Skeletal muscle tissue (tissue), 4 donors: ENCODE results near the gene GRAMD1C. TPM values are rescaled to one million over a fixed set of nuclear protein-coding genes. Genes with fewer than 3 reads are reported as not detected.

Experiments
- H3K27ac ChIP-seq: one replicate; pipeline ENCODE4 v1.7.0; 2013; ENCODE audit warnings: mild to moderate bottlenecking, low read depth, low read length, inconsistent platforms
- H3K27me3 ChIP-seq, 3 donors: one replicate each; pipeline ENCODE4 v1.7.0; 2013; ENCODE audit warnings: low read length in 3 of 3; ENCODE audit not compliant: control insufficient read depth in 3 of 3, insufficient read depth in 3 of 3
- H3K36me3 ChIP-seq, 3 donors: one replicate each; pipeline ENCODE4 v1.7.0; 2013; ENCODE audit warnings: low read length in 3 of 3; ENCODE audit not compliant: control insufficient read depth in 3 of 3, insufficient read depth in 3 of 3
- H3K4me1 ChIP-seq, 3 donors: one replicate each; pipeline ENCODE4 v1.7.0; 2013; ENCODE audit warnings: low read length in 3 of 3, mild to moderate bottlenecking in 3 of 3; ENCODE audit not compliant: control insufficient read depth in 3 of 3, insufficient read depth in 3 of 3
- H3K4me3 ChIP-seq, 3 donors: one replicate each; pipeline ENCODE4 v1.7.0; 2013; ENCODE audit warnings: low read length in 3 of 3
- H3K9ac ChIP-seq, 3 donors: one replicate each; pipeline ENCODE4 v1.7.0; 2013; ENCODE audit warnings: low read length in 3 of 3, mild to moderate bottlenecking in 3 of 3, moderate library complexity in 2 of 3, low read depth in 1 of 3
- H3K9me3 ChIP-seq, 3 donors: one replicate each; pipeline ENCODE4 v1.7.0; 2013; ENCODE audit warnings: low read length in 3 of 3; ENCODE audit not compliant: control insufficient read depth in 3 of 3
- total RNA-seq: library from RNA; depleted of rRNA; stranded (reverse); fragments of >200 nt; gene quantifications from one replicate; pipeline ENCODE4 v1.2.3, GENCODE V29; 2014
- donor health status: Osteomylitis.

GRAMD1C gene
- total RNA-seq, 1 donor from 2014 or later, result 1.6 TPM

- Histone ChIP-seq H3K9me3 (peaks cover 0 to 2% (median 0%) of the 10 kb centered on the region in 3 donors), H3K9ac (no peak overlapping the region), H3K27me3 (no peaks in the 10 kb centered on the region), H3K4me1 (no peaks in the 10 kb centered on the region), H3K4me3 (no peak overlapping the region), H3K36me3 (peaks cover 0 to 11% (median 5%) of the 10 kb centered on the region in 3 donors), H3K27ac (no peak overlapping the region)
Observed at GRCh38 chr3:113977822-113978221, 139.2 kb downstream of the GRAMD1C start.

- no peaks in the 10 kb centered on the region for H3K27me3 ChIP-seq
- H3K9ac ChIP-seq, result no peak overlapping the region
- H3K36me3 ChIP-seq, result peaks cover 0 to 10% (median 5%) of the 10 kb centered on the region in 3 donors
- no peaks in the 10 kb centered on the region for H3K4me1 ChIP-seq
- H3K9me3 ChIP-seq, result no peaks in the 10 kb centered on the region
- H3K4me3 ChIP-seq, result no peak overlapping the region
- H3K27ac ChIP-seq, result no peak overlapping the region
Observed at GRCh38 chr3:113979916-113980315, 141.3 kb downstream of the GRAMD1C start.

GRCh38 chr3:113981803-113982202 lies 143.2 kb downstream of the GRAMD1C start:
- Histone ChIP-seq H3K4me1 (no peaks in the 10 kb centered on the region), H3K27me3 (no peaks in the 10 kb centered on the region), H3K4me3 (no peak overlapping the region), H3K27ac (no peak overlapping the region), H3K36me3 (peaks cover 0 to 13% (median 5%) of the 10 kb centered on the region in 3 donors), H3K9me3 (no peaks in the 10 kb centered on the region), H3K9ac (no peak overlapping the region)

GRCh38 chr3:113983544-113983943 lies 145.0 kb downstream of the GRAMD1C start:
- Histone ChIP-seq H3K27ac (no peak overlapping the region), H3K4me1 (no peaks in the 10 kb centered on the region), H3K9me3 (no peaks in the 10 kb centered on the region)

GRCh38 chr3:113985541-113985940 lies 147.0 kb downstream of the GRAMD1C start:
- Histone ChIP-seq H3K4me3 (no peak overlapping the region), H3K27ac (no peak overlapping the region), H3K27me3 (no peaks in the 10 kb centered on the region), H3K36me3 (peaks cover 0 to 3% (median 0%) of the 10 kb centered on the region in 3 donors), H3K4me1 (no peaks in the 10 kb centered on the region), H3K9ac (no peak overlapping the region), H3K9me3 (no peaks in the 10 kb centered on the region)

More at GRCh38 chr3:113983544-113983943, 145.0 kb downstream of the GRAMD1C start:
- no peak overlapping the region for H3K4me3 ChIP-seq
- no peak overlapping the region for H3K9ac ChIP-seq
- peaks cover 0 to 8% (median 0%) of the 10 kb centered on the region in 3 donors for H3K36me3 ChIP-seq
- H3K27me3 ChIP-seq, result no peaks in the 10 kb centered on the region

Other genes starting within 250 kb of the GRAMD1C start
- gene USF3, start 142.1 kb upstream of the GRAMD1C start, total RNA-seq, result 8.4 TPM
- 65.2 TPM for gene NAA50, start 92.5 kb upstream of the GRAMD1C start, total RNA-seq
- 37.6 TPM for gene ATP6V1A, start 91.8 kb upstream of the GRAMD1C start, total RNA-seq
- 1.0 TPM for gene ZDHHC23, start 109.2 kb downstream of the GRAMD1C start, total RNA-seq
- gene CCDC191, start 217.7 kb downstream of the GRAMD1C start, total RNA-seq, result 1.6 TPM
- gene QTRT2, start 217.9 kb downstream of the GRAMD1C start, total RNA-seq, result 18.3 TPM